COR-L47 (cell line): ENCODE data around the gene ORC3.
A peak's percentile ranks its signal among the peaks of the same experiment; 100 is the strongest.

Experiments used
- DNase-seq: peaks from one replicate; lab custom pipeline; 2025; lab: John Stamatoyannopoulos, UW

The ORC3 gene

GRCh38 chr6:87589693-87590416 is at the start of gene ORC3, which contains the start of gene RARS2:
Gene ORC3, plus strand, starts transcription at chr6:87590135. Its CDS starts 34 bp downstream, at chr6:87590169.
Gene RARS2, minus strand, starts transcription at chr6:87589987. Its CDS starts 30 bp downstream, at chr6:87589957.
- DNase-seq = peak; percentile 94

DNA sequence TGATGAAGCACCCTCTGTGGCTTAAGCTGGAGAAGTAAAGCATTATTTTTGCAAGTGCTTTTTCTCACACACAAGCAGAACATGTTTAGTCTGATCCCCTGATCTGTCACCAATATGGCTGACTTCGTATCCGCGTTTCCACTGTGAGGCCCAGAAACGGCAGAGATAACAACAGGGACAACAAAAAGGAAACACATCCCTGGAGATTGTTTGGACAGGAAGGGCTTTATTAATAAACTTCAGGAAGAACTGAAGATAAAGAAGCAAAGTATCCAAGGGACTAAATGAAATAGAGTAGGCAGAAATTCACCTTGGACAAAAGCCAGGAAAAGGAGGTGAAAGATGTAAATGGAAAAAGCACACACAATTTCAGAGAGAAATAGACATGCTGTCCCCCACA is 49.4 kb upstream of the ORC3 start:
- DNase-seq = no peak

DNA sequence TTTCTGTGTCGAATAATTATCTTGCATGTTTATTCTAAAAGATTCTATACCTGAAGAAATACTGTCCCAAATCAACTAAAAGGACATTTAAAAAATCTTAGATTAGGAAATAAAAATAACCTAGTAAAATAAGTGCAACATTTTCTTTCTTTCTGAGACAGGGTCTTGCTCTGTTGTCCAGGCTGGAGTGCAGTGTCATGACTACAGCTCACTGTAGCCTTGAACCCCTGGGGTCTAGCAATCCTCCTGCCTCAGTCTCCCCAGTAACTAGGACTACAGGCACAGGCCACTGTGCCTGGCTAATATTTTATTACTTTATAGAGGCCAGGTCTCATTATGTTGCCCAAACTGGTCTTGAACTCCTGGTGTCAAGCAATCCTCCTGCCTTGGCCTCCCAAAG is 48.9 kb upstream of the ORC3 start:
- no peak for DNase-seq

- no peak for DNase-seq
Measured at GRCh38 chr6:87541744-87542143, 48.2 kb upstream of the ORC3 start.

DNA sequence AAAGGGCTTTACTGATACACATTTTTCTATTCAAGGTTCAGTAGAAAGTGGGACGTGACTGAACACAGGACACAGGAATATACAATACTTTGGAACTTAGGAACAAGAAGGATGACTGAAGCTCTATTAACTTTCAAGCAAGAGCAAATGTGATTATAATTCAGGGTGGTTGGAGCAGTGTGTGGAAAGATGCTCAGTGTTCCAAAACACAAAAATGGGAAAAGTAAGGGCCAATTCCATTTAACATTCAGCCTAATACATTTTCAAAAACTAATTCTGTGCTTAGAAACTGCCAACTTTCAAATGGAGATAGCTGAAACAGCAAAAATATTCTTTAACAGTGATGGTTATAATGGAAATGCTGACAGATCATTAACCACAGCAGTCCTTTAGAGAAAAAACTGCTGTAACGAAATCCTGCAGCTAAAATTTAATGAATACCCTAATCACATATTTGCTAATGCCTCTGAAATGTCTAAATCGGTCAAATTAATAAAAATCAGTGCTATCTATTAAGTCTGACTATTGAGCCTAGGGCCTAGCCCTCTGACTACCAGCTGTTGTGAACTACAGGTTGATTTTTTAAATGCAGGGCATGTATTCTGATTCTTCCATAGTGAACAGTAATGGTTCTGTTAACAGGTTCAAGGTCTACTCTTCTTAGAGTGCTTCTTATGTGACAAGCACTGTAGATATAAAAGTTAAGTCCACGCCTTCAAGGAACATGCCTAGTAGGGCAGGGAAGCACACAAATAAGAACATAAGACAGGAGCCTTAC is 46.0 kb upstream of the ORC3 start:
- no peak for DNase-seq

DNA sequence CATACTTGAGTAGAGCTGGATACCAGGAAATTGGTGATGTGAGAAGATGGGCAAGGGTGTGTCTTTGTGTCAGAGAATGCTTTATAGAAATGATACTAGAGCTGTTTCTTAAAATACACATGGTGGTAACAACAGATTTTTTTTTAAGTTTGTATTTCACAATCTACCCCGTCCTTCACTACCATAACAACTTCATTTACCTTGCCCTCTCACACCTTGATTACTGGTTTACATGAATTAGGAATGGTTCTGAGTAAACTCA is 45.5 kb upstream of the ORC3 start:
- DNase-seq = no peak

DNA sequence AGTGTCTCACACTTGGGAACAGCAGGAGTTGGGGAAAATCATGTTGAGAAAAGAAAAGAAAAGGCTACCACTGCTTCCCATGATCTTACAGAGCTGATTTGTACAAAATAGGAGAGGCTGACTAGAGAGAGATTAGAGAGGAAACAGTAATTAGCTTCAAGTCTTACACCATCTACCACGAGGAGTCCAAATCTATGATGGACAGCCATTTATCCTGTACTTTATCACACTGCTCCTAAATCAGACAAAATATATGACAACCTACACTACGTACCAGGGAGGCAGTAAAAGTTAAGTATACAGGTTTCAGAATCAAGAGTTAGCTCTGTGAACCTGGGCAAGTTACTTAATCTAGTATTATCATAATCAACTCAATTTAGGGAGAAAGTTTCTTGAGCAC is 38.1 kb upstream of the ORC3 start:
- DNase-seq = no peak

GRCh38 chr6:87553159-87553765 is 36.7 kb upstream of the ORC3 start:
- DNase-seq = no peak

DNA sequence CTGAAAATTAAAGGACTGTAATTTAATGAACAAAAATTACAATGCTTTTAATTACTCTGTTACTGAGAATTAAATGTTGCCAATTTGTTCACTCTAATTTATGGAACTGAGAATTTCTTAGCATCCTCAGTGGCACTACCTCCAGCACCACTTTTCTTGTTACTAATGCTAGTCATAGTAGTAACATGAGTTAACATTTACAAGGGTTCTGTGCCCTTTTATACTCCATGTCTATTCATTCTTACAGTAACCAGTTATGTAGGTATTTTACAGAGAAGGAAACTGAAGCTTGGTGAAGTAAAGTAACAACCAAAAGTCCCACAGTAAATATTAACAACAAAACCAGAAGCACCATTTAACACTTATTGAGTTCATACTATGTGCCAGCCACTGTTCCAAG is 34.4 kb upstream of the ORC3 start:
- DNase-seq = no peak

DNA sequence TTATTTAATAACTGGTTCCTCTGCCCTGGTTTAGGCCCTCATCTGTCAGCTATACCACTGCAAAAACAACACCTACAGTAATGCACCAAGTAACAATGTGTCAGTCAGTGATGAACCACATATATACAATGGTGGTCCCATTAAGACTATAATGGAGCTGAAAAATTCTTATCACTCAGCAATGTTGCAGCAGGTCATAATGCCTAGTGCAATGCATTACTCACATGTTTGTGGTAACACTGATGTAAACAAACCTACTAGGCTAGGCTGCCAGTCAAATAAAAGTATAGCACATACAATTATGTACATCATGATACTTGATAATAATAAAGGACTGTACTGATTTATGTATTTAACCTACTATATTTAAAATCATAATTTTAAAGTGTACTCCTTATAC is 31.5 kb upstream of the ORC3 start:
- DNase-seq = no peak

- DNase-seq = no peak
Measured at GRCh38 chr6:87561017-87561416, 28.9 kb upstream of the ORC3 start.

GRCh38 chr6:87572021-87572420 is 17.9 kb upstream of the ORC3 start:
- no peak for DNase-seq

- no peak for DNase-seq
Measured at GRCh38 chr6:87572883-87573282, 17.1 kb upstream of the ORC3 start.

DNA sequence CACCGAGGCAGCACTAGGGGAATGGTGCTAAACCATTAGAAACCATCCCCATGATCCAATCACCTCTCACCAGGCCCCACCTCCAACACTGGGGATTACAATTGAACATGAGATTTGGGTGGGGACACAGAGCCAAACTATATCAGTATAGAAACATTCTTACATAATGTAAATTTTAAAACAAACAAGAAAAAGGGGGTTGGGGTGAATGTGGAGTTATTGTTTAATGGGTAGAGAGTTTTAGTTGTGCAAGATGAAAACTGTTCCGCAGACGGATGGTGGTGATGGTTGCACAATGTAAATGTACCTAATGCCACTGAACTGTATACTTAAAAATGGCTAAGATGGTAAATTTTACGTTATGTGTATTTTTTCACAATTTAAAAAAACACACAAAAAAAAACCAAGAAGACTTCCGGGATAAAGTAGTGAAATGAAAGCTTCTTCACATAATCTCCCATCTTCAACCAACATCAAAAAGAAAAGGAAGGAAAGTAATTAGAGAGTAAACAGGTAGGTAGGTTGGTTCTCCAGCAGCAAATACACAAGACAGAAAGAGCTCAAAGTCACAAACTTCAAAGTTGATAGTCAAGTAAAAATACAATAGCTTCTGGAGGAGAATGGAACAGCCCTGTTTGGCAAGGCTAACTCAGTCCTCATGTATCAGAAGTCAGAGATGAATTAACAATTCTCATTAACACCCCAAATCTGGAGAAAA is 16.5 kb upstream of the ORC3 start:
- DNase-seq = no peak

DNA sequence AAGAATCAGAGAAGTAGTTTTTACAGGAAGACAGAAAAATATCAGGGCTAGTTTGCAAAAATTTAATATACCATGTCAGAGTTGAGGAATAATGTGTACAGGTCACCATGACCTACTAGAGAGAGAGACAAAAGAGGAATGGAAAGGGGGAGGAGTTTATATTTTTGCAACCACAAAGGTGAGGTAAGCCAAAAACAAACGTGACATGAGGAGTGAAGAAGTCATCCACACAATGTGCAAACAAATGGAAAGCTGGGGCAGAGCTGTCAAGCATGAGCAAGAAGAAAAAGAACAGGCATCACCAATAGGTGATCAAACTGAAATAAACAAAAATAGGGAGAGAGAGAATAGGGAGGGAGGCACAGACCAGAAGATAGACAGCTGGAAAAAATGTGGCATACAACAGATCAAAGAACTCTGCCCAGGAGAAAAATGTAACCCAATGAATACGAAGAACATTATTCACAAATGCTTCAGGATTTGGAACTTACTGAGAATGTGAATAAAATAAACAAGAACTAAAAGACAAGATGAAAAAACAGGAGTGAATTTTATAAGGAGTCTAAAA is 15.6 kb upstream of the ORC3 start:
- DNase-seq = no peak

DNA sequence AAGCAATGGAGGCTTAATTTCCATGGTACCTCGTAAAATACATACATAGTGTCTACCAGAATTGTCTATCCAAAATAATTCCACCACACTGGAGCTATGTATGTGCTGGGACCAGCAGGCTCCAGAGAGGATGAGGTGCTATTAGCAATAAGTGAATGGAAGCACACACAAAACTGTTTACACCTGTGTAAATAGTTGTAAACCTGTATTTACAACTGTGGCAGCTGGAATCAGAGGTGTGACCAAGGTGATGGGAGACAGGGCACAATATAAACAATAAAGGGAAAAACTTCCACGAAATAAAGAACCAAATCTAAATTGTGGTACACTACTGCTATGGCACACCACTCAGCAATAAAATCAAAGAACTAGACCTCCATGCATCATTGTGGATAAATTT is 14.5 kb upstream of the ORC3 start:
- DNase-seq = peak; percentile 16

DNA sequence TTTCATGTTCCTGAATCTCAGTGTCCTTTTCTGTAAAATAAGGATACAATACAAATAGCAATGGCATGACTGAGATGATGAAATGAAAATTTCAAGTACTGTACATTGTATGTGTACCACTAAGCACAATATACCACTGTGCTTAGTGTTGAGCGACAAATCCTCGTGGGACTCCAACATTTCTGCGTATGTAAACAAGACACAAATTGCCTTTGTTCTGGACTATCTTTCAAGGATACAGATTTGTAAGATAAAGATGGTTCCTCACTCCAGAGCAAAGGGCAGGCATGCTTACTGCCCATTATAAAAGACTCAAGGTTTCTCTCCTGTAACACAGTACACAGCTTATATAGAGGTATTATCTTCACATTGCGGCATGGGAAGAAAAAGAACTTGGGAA is 6.1 kb upstream of the ORC3 start:
- no peak for DNase-seq

DNA sequence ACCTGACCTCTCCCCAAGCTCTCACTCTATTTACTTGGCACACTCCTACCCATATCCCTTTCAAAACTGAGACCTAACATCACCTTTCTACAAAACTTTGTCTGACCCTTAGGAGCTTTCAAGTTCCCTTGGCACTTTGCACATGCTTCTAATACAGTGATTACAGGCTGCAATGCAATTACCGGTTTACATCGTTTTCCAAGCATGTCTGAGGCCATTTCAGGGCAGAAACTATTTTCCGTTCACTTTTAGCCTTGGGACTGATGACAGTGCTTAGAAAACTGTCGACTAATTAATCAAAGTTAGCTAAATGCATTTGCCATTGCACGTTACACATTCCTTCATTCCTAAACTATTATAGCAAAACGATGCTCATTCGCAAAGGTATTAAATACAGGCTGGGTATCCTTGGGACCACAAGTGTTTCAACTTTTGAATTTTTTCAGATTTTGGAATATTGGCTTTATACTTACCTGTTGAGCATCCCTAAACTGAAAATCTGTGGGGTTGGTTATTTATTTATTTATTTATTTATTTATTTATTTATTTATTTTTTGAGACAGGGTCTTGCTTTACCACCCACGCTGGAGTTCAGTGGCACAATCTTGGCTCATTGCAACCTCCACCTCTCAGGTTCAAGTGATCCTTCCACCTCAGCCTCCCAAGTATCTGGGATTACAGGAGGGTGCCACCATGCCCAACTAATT is 3.4 kb upstream of the ORC3 start:
- no peak for DNase-seq

DNA sequence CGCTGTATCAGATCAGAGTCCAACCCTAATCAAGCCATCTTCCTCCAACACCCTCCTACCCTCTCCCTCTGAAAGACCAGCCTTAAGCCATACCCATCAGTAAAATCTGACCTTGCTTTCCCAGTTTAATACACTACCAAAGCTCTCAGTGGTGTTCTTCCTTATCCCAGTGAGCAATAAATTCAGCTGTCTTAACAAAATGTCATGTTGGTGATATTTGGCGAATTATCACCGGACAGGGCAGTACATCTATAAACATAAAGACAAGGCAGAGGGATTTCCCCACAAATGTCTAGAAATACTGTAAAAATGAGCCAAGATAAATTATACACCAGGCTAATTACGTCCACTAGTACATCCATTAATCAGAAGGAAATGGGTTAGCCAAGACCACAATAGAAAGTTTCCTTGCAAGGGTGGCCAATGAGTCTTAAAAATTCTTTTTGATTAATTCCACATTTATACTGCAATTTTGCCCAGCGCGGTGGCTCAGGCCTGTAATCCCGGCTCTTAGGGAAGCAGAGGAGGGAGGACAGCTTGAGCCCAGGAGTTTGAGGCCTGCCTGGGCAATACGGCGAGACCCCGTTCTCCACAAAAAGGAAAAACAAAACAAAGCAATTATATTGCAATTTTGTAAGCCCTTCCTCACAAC is 1.1 kb upstream of the ORC3 start:
- no peak for DNase-seq

DNA sequence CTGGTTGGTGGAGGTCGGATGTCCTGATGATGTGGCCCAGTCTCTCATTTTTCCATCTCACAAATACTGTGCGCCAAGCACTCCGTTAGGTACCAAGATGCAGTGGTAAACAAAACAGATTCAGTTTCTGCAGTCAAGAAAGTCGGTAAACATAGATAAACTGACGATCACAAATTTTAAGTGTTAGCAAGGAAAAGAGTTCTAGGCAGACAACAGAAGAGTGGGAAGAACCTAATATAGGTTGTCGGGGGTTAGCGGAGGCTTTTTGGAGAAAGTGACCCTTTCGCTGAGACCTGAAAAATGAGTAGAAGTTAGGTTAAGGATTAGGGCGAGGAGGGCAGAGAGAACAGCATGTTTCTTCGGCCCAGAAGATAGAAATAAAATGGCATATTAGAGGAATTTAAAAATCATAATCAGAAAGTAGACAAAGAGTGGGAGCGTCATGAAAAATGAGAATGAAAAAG is 514 bp downstream of the ORC3 start:
- DNase-seq = no peak

DNA sequence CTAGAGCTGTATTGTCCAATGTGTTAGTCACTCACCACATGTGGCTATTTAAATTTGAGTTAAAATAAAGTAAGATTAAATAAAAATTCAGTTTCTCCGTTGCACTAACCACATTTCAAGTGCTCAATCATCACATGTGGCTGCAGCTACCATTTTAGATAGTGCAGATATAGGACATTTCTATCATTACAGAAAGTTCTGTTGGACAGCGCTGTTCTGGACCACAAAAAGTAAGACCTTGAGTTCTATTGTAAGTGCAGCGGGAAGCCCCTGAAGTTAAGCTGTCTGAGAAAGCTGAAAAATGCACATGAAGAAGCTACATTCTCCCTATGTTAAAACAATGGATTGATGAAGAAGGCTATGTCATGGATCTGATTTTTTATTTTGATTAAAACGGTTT is 1.1 kb downstream of the ORC3 start:
- DNase-seq = no peak
